ENCODE measurements around the gene SPON2.

GRCh38 chr4:1217366-1217765 lies 45.0 kb upstream of the SPON2 start:
- TF ChIP-seq REST (IDR thresholded peaks at IDR 0.05; ENCODE audit: insufficient read depth in 1 of 2, low read depth in 2 of 2, low read length in 1 of 2), result no peak
- TF ChIP-seq, protein P1, sequence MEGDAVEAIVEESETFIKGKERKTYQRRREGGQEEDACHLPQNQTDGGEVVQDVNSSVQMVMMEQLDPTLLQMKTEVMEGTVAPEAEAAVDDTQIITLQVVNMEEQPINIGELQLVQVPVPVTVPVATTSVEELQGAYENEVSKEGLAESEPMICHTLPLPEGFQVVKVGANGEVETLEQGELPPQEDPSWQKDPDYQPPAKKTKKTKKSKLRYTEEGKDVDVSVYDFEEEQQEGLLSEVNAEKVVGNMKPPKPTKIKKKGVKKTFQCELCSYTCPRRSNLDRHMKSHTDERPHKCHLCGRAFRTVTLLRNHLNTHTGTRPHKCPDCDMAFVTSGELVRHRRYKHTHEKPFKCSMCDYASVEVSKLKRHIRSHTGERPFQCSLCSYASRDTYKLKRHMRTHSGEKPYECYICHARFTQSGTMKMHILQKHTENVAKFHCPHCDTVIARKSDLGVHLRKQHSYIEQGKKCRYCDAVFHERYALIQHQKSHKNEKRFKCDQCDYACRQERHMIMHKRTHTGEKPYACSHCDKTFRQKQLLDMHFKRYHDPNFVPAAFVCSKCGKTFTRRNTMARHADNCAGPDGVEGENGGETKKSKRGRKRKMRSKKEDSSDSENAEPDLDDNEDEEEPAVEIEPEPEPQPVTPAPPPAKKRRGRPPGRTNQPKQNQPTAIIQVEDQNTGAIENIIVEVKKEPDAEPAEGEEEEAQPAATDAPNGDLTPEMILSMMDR (IDR thresholded peaks at IDR 0.05), result no peak

All from Panc1 (cell line).